ENCODE measurements around the gene NSUN4.
"Not testable (repeated sequence)": the region's sequence is repeated elsewhere in the genome, so short reads cannot be mapped to it uniquely, and the experiment has no call there.

The NSUN4 gene

DNA sequence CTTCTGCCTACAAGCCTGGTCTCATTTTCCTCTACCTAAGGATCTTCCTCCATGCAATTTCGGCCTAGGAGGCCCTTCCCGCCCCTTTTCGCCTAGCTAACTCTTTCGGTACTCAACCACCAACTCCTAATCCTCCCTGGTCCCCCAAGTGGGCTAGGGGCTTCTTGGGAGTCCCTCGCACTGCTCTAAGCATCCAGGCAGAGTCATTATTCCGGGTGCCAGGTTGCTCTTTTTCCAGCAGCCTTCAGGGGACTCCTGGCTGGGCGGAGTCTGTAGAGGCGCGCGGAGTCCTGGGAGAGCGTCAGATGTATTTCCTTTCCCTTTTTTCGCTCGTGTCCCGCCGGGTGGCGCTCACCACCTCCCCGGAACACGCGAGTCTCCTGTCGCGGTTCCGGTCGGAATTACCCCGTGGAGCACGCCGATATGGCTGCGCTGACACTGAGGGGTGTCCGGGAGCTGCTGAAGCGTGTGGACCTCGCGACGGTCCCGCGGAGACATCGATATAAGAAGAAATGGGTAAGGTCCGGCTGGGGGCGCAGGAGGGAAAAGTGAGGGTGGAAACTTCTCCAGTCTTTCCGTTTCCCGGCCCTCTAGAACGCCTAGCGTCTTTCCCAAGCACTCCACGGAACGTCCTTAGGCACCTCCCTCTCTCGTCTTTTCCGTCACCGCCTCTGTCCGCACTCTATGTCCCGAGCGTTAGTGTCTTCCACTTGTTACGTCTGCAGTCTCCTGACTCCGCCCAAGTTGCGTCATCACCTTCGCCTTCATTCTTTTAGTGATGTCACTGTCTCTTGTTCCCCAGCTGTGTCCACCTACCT lies at the start of gene NSUN4:
TSS of gene NSUN4 (plus strand) at position 404 of the 818 bp plus-strand sequence. CDS start at position 424, 20 bp downstream.
- DNase-seq, result peak; percentile 89

GRCh38 chr1:46295306-46295705 lies 45.3 kb upstream of the NSUN4 start:
- no peak for DNase-seq

DNA sequence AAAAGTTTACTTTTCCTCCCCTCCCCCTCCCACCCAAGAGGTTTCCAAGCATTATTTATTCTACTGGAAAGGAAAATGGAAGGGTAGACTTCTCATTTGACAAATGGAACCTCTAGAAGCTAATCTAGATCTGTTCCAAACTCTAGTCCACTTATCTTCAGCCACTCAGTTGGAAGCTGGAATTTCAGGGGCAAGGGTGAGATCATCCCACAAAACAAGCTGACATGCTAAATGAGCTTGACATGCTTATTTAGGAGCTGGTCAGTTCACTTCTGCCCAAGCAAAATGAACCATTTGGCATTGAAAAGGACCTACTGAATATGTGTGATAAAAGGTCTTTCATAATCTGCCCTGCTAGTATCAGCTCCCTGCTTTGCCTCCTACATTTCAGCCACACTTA lies 42.2 kb upstream of the NSUN4 start:
- DNase-seq, result no peak

DNA sequence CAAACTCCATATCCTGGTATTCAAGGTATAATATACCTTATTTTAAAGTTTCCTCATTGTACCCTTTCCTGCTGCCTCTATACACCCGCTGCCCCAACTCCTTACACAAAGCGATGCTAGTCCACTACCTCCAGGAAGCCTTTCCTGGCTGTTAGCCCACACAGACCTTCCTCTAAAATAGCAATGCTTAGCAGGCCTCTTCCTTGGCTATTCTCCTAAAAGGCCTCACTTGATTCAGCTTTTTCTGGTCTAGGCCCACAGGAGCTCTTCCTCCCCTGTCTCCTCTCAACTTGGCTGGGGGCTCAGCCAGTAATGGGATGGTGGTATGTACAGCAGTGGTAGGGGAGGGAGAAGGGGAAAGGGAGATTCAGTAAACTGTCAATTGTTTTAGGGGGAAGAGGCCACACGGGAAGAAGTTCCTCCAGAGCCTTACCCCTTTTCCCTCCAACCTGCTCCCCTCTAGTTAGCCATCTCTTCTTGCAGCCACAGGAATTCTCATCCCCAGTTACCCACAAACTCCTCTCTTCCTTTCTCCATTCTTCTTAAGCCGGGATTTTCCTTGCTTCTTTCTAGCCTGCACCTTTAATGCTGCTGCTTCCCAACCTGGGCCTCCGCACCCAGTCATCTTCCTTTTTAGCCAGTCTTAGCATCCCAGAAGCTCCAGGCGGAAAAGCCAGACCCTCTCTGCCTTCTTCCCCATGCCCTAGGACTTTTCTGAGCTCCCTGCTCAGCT lies 39.8 kb upstream of the NSUN4 start:
- no peak for DNase-seq

DNA sequence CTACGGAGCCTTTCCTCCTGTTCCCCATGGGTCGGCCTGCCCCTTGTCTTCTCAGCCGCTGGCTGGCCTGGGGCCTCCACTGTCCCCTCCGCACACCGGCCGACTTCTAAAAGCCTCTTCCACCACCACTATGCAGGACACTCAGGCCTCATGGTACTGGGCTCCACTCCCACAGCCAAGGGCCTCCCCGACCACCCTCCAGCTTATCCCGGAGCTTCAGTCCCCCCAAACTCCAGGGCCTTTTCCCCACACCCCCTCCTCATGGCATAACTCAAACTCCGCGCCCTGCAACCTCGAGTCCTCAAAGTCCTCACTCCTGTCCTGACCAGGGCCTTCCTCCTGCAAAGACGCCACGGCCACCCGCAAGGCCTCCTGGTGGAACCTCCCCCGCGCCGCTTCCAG lies 39.2 kb upstream of the NSUN4 start:
- DNase-seq, result no peak

- peak; percentile 47 for DNase-seq
These were observed 38.6 kb upstream of the NSUN4 start for GRCh38 chr1:46301808-46302640.

DNA sequence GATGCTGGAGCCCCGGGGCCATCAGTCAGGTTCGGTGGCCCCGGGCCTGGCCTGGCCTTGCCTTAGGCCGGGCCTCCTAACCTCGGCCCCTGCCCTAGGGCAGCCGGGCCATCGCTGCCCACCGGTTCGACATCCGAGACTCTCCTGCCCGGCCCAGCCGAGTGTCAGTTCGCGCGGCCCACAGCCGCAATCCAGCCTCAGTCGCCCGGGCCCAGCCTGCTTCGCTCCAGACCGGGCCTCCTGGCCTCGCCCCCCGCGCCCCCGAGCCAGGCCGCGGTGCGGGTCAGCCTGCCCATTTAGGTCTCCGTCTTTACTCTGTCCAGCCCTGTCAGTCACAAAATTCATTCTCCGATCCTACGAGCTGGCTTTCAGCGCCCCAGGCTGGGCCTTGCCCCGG lies 38.0 kb upstream of the NSUN4 start:
- DNase-seq, result peak; percentile 9

GRCh38 chr1:46303038-46303871 lies 37.4 kb upstream of the NSUN4 start, which contains the start of the genes LRRC41 and UQCRH:
TSS of gene LRRC41 (minus strand) at chr1:46303616. CDS start at chr1:46303322, 294 bp downstream.
TSS of gene UQCRH (plus strand) at chr1:46303698. CDS start at chr1:46303767, 69 bp downstream.
- DNase-seq, result peak; percentile 92

DNA sequence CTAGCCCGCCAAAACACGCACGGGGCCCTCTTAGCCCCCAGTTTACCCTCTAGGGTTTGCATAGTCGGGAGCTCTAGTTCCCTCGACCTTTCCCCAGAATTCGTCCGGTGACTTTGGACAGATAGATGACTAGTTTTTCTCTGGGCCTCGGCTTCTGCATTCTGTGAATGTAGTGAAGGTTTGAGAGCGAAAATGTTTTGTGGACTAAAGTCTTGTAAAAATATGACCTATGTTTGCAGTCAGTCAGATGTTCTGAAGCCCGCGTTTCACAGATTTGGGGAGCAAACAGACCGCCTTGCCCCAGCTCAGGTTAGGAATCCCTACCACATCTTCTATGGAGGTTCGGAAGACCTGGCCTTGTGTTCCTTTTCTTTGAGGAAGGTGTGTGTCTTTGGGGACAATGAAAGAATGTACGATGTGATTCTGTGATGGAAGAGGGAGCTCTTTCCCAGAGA lies 36.7 kb upstream of the NSUN4 start:
- no peak for DNase-seq

- no peak for DNase-seq
These were observed 34.5 kb upstream of the NSUN4 start for GRCh38 chr1:46306159-46306530.

DNA sequence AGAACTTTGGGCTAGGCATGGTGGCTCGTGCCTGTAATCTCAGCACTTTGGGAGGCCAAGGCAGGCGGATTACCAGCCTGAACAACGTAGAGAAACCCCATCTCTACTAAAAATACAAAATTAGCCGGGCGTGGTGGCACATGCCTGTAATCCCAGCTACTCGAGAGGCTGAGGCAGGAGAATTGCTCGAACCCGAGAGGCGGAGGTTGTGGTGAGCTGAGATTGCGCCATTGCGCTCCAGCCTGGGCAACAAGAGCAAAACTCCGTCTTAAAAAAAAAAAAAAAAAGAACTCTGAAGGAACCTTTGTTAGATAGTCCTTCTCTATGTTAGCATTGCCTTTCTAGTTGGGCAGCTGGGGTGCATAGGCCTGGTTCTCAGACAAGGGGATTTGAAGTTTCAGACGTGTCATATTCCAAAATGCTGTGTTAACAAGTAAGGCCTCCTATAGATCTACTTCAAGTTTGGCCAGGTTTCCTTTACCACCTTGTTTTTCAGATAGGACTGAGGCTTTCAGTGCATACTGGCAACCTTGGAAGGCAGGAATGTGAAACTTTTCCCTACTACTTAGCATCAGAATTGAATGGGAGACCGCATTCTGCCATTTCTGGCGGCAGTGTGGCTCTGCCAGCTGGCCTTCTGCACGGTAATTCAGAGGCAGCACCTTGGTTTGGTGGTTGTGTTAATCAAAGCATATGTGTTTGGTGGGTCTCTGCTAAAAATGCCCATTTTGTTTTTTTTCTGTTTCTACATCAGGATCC lies 31.0 kb upstream of the NSUN4 start:
- no peak for DNase-seq

DNA sequence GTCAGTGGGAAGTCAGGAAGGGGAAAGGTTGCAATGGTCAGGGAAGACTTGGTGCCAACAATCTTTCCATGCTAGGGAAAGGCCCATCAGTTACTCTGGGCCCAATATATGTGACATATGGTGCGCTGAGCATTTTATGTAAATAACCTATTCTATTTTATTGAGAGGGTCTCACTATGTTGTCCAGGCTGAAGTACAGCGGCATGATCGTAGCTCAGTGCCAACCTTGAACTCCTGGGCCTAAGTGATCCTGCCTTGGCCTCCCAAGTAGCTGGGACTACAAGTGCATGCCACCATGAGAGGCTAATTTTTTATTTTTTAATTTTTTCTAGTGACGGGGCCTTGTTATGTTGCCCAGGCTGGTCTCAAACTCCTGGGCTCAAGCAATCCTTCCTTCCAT lies 30.3 kb upstream of the NSUN4 start:
- no peak for DNase-seq

DNA sequence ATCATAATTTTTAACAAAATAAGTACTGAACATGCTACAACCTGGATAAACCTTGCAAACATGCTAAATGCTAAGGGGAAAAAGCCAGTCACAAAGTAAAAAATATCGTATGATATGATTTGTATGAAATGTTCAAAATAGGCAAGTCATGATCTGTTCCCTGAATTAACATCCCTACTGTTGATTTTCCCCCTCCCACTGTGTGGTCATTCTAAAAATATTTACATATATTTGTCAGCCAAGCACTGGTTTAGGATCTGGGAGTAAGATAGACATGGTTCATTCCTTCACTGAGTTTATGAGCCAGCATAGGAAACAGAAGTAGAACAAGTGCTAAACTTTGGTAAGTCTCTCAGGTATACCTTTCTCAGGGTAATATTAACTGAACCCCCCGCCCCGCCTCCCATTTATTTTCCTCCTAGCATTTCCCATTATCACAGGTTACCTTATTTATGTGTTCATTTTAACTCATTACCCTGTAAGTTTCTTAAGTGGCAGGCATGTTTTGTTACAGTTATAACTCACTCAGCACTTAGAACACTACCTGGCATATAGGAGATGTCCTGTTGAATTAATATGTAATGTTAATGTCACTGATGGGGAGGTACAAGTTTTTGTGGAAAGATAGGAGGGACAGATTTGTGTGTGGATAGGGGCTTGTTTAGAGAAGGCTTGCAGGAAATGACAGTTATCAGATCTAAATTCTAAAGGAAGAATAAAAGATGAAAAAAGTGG lies 24.8 kb upstream of the NSUN4 start:
- no peak for DNase-seq

DNA sequence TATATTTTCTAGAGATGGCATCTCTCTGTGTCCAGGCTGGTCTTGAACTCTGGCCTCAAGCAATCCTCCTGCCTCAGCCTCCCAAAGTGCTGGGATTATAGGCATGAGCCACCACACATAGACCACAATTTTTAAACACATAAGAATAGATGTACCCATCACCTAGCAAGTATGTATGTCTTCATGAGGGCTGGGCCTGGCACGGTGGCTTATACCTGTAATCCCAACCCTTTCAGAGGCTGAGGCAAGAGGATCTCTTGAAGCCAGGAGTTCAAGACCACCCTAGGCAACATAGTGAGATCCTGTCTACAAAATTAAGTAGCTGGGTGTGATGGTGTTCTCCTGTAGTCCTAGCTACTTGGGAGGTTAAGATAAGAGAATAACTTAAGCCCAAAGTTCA lies 23.3 kb upstream of the NSUN4 start:
- DNase-seq, result no peak

DNA sequence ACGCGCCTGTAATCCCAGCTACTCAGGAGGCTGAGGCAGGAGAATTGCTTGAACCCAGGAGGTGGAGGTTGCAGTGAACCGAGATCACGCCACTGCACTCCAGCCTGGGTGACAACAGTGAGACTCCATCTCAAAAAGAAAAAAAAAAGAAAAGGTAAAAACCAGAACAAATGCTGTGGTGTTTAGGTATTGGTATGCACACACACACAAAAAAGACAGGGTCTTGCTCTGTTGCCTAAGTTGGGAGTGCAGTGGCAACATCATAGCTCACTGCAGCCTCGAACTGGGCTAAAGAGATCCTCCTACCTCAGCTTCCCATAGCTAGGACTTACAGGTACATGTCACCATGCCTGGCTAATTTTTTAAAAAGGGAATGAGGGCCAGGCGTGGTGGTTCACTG lies 21.3 kb upstream of the NSUN4 start:
- DNase-seq, result not testable (repeated sequence)

DNA sequence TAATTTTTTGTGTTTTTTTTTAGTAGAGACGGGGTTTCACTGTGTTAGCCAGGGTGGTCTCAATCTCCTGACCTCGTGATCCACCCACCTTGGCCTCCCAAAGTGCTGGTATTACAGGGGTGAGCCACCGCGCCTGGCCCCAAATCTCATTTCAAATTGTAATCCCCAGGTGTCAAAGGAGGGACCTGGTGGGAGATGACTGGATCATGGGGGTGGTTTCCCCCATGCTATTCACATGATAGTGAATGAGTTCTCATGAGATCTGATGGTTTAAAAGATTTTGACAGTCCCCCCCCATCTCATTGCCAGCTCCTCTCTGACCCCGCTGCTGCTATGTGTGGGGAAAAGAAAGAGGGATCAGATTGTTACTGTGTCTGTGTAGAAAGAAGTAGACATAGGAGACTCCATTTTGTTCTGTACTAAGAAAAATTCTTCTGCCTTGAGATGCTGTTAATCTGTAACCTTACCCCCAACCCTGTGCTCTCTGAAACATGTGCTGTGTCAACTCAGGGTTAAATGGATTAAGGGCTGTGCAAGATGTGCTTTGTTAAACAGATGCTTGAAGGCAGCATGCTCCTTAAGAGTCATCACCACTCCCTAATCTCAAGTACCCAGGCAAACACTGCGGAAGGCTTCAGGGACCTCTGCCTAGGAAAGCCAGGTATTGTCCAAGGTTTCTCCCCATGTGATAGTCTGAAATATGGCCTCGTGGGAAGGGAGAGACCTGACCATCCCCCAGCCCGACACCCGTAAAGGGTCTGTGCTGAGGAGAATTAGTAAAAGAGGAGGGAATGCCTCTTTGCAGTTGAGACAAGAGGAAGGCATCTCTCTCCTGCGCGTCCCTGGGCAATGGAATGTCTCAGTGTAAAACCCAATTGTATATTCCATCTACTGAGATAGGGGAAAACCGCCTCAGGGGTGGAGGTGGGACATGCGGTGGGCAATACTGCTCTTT lies 20.4 kb upstream of the NSUN4 start:
- not testable (repeated sequence) for DNase-seq

DNA sequence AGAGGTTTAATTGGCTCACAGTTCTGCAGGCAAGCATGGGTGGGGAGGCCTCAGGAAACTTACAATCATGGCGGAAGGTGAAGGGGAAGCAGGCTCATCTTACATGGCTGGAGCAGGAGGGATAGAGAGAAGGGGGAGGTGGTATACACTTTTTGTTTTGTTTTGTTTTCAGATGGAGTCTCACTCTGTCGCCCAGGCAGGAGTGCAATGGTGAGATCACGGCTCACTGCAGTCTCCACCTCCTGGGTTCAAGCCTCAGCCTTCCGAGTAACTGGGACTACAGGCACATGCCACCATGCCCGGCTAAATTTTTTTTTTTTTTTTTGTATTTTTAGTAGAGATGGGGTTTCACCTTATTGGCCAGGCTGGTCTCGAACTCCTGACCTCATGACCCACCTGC lies 18.4 kb upstream of the NSUN4 start:
- DNase-seq, result not testable (repeated sequence)

GRCh38 chr1:46325285-46326076 lies 15.1 kb upstream of the NSUN4 start:
- DNase-seq, result not testable (repeated sequence)
